Left lobe of liver (tissue), 2 donors: ENCODE measurements around the gene ACBD3. TPM values are rescaled to one million over a fixed set of nuclear protein-coding genes. Genes with fewer than 3 reads are reported as not detected.

Experiments
- ATAC-seq: fragments of 200-7000 bp; cut with Tn5 transposase; one replicate; pipeline ENCODE4 v1.9.1; 2020; ENCODE audit warnings: mild to moderate bottlenecking, moderate library complexity
- DNase-seq: peaks from one replicate; pipeline ENCODE4 v3.0.0-alpha.2; 2020; ENCODE audit warnings: low spot score
- total RNA-seq: library from RNA; stranded (reverse); gene quantifications from one replicate; pipeline ENCODE4 v1.2.1, GENCODE V29; 2021
- donor health status: DM: no; HTN: no; CAD: no; lungs with moderate emphysema.
- donor health status: DM: no; HTN: yes; CAD: no.

ACBD3 gene
- total RNA-seq, 1 donor from 2014 or later: 12.8 TPM

- no peak for ATAC-seq
- no peak for DNase-seq
These were observed 15.7 kb upstream of the ACBD3 start for GRCh38 chr1:226202246-226202645.

- DNase-seq (no peak), ATAC-seq (no peak)
These were observed 14.6 kb upstream of the ACBD3 start for GRCh38 chr1:226201029-226201593.

GRCh38 chr1:226199971-226200370 is 13.4 kb upstream of the ACBD3 start:
- DNase-seq (no peak), ATAC-seq (no peak)

GRCh38 chr1:226195144-226195543 is 8.6 kb upstream of the ACBD3 start:
- ATAC-seq (no peak), DNase-seq (no peak)

GRCh38 chr1:226187380-226187779 is 839 bp upstream of the ACBD3 start:
- no peak for DNase-seq
- no peak for ATAC-seq

- ATAC-seq: no peak
- no peak for DNase-seq
These were observed 430 bp upstream of the ACBD3 start for GRCh38 chr1:226187019-226187322.

- no peak for DNase-seq
These were observed 1.2 kb downstream of the ACBD3 start for GRCh38 chr1:226185141-226186036.

GRCh38 chr1:226181996-226182714 is 4.4 kb downstream of the ACBD3 start:
- peak; percentile 48 for DNase-seq
- peak; percentile 43 for ATAC-seq

More at GRCh38 chr1:226185141-226186036, 1.2 kb downstream of the ACBD3 start:
- ATAC-seq: no peak

- no peak for ATAC-seq
These were observed 9.7 kb downstream of the ACBD3 start for GRCh38 chr1:226176870-226177269.

GRCh38 chr1:226172589-226172988 is 14.0 kb downstream of the ACBD3 start:
- ATAC-seq (no peak), DNase-seq (no peak)

More at GRCh38 chr1:226176870-226177269, 9.7 kb downstream of the ACBD3 start:
- no peak for DNase-seq

- DNase-seq: no peak
- ATAC-seq: no peak
These were observed 20.2 kb downstream of the ACBD3 start for GRCh38 chr1:226166341-226166740.

- ATAC-seq: no peak
- no peak for DNase-seq
These were observed 22.4 kb downstream of the ACBD3 start for GRCh38 chr1:226164154-226164553.

GRCh38 chr1:226162898-226163297 is 23.6 kb downstream of the ACBD3 start:
- DNase-seq: no peak
- no peak for ATAC-seq

- DNase-seq: no peak
These were observed 27.6 kb downstream of the ACBD3 start for GRCh38 chr1:226158983-226159382.

GRCh38 chr1:226158457-226158856 is 28.1 kb downstream of the ACBD3 start:
- DNase-seq: no peak
- no peak for ATAC-seq

More at GRCh38 chr1:226158983-226159382, 27.6 kb downstream of the ACBD3 start:
- no peak for ATAC-seq

GRCh38 chr1:226157761-226158316 is 28.7 kb downstream of the ACBD3 start:
- ATAC-seq: no peak
- no peak for DNase-seq

GRCh38 chr1:226154593-226154992 is 31.9 kb downstream of the ACBD3 start:
- ATAC-seq (no peak), DNase-seq (no peak)

GRCh38 chr1:226149806-226150205 is 36.7 kb downstream of the ACBD3 start:
- ATAC-seq: no peak
- no peak for DNase-seq

- DNase-seq: no peak
- ATAC-seq: no peak
These were observed 38.4 kb downstream of the ACBD3 start for GRCh38 chr1:226148121-226148648.

GRCh38 chr1:226144045-226144444 is 42.5 kb downstream of the ACBD3 start:
- ATAC-seq (no peak), DNase-seq (no peak)

GRCh38 chr1:226135709-226136108 is 50.8 kb downstream of the ACBD3 start:
- DNase-seq (no peak), ATAC-seq (no peak)
